T-cell (primary cell): ENCODE results near the gene LINC01488. TPM values are rescaled to one million over a fixed set of nuclear protein-coding genes. Genes with fewer than 3 reads are reported as not detected.

Experiments used
- ATAC-seq, 4 experiments: fragments of 200-7000 bp in 3 of 4; fragments of 150-1000 bp in 1 of 4; cut with Tn5 transposase; replicated peaks in 1 of 4; 1 replicate in 3 of 4; 2 replicates in 1 of 4; pipeline ENCODE4 v1.10.0; 2021; ENCODE audit warnings: moderate library complexity in 3 of 4, mild to moderate bottlenecking in 2 of 4, moderate number of reproducible peaks in 1 of 4
- CTCF ChIA-PET, 2 donors: fragments of 300-600 bp; sonication (Branson Sonifier 250); formaldehyde crosslinking; loops; one replicate each; lab custom pipeline; 2022; ENCODE audit warnings: antibody characterized with exemption in 2 of 2; lab: Charles Lee
- POLR2A ChIA-PET, 2 donors: fragments of 300-600 bp; sonication (Branson Sonifier 250); formaldehyde crosslinking; loops; one replicate each; lab custom pipeline; 2022; ENCODE audit warnings: antibody characterized with exemption in 2 of 2; lab: Charles Lee
- DNase-seq, 35 experiments: peaks; one replicate each; pipeline versions ENCODE4 v3.0.0 to v3.0.0-alpha.2; 2013 to 2023
- H3K27ac ChIP-seq: one replicate; pipeline ENCODE4 v1.5.1; 2013; ENCODE audit warnings: low read length
- H3K27me3 ChIP-seq, 2 experiments: replicated peaks in 1 of 2; 1 replicate in 1 of 2; 2 replicates in 1 of 2; pipeline versions ENCODE4 v1.6.1 to v1.7.0; 2013; ENCODE audit warnings: low read length in 1 of 2, mixed read lengths in 1 of 2; ENCODE audit not compliant: control insufficient read depth in 2 of 2, insufficient read depth in 2 of 2; ENCODE audit errors: extremely low read depth in 1 of 2
- H3K36me3 ChIP-seq, 2 donors: 1 replicate in 1 of 2; 2 replicates in 1 of 2; pipeline versions ENCODE4 v1.6.1 to v1.7.0; 2013; ENCODE audit warnings: low read length in 1 of 2; ENCODE audit not compliant: control insufficient read depth in 2 of 2, insufficient read depth in 1 of 2; ENCODE audit errors: extremely low read depth in 1 of 2
- H3K4me1 ChIP-seq, 2 experiments: 1 replicate in 1 of 2; 2 replicates in 1 of 2; pipeline versions ENCODE4 v1.6.1 to v1.7.0; 2013; ENCODE audit warnings: low read length in 2 of 2, mixed read lengths in 1 of 2; ENCODE audit not compliant: insufficient read depth in 2 of 2, control insufficient read depth in 1 of 2; ENCODE audit errors: extremely low read depth in 1 of 2
- H3K4me3 ChIP-seq, 2 donors: 1 replicate in 1 of 2; 2 replicates in 1 of 2; pipeline versions ENCODE4 v1.5.1 to v1.7.0; 2013; ENCODE audit warnings: mild to moderate bottlenecking in 2 of 2, low read length in 1 of 2, moderate library complexity in 1 of 2; ENCODE audit not compliant: control insufficient read depth in 1 of 2; ENCODE audit errors: extremely low read depth in 1 of 2
- H3K9me3 ChIP-seq: 2 replicates; pipeline ENCODE4 v1.7.0; 2013
- H3K27ac Mint-ChIP-seq, 2 donors: one replicate each; pipeline ENCODE4 v1.8.0; 2020 to 2021; ENCODE audit warnings: mild to moderate bottlenecking in 2 of 2, mixed read lengths in 2 of 2
- H3K27me3 Mint-ChIP-seq, 2 donors: one replicate each; pipeline ENCODE4 v1.8.0; 2021 to 2022; ENCODE audit warnings: mixed read lengths in 2 of 2
- H3K36me3 Mint-ChIP-seq: one replicate; pipeline ENCODE4 v1.8.0; 2021; ENCODE audit warnings: mixed read lengths
- H3K4me1 Mint-ChIP-seq, 3 donors: one replicate each; pipeline ENCODE4 v1.8.0; 2020 to 2022; ENCODE audit warnings: mixed read lengths in 3 of 3, mild to moderate bottlenecking in 1 of 3
- H3K4me3 Mint-ChIP-seq, 3 donors: one replicate each; pipeline ENCODE4 v1.8.0; 2020 to 2022; ENCODE audit warnings: mild to moderate bottlenecking in 3 of 3, mixed read lengths in 3 of 3, moderate library complexity in 3 of 3
- H3K9me3 Mint-ChIP-seq, 3 donors: one replicate each; pipeline ENCODE4 v1.8.0; 2020 to 2022; ENCODE audit warnings: mixed read lengths in 3 of 3
- WGBS: methylation state at CpG from one replicate; pipeline ENCODE4 v1.1.5; 2013; ENCODE audit warnings: missing lambda C conversion rate; ENCODE audit not compliant: insufficient coverage; 5-methylcytosine and 5-hydroxymethylcytosine counted together
- total RNA-seq, 35 experiments: library from RNA in 6 of 35; stranded (reverse) in 6 of 35; fragments of 120-200 nt in 1 of 35; gene quantifications; one replicate each; pipeline versions ENCODE4 v1.2.1 to v1.2.4 and lab custom pipeline; 2013 to 2026

LINC01488 gene
- total RNA-seq, 5 donors from 2014 or later (not counting 1 experiment from before 2014, with no cell fraction given) = not detected

DNA sequence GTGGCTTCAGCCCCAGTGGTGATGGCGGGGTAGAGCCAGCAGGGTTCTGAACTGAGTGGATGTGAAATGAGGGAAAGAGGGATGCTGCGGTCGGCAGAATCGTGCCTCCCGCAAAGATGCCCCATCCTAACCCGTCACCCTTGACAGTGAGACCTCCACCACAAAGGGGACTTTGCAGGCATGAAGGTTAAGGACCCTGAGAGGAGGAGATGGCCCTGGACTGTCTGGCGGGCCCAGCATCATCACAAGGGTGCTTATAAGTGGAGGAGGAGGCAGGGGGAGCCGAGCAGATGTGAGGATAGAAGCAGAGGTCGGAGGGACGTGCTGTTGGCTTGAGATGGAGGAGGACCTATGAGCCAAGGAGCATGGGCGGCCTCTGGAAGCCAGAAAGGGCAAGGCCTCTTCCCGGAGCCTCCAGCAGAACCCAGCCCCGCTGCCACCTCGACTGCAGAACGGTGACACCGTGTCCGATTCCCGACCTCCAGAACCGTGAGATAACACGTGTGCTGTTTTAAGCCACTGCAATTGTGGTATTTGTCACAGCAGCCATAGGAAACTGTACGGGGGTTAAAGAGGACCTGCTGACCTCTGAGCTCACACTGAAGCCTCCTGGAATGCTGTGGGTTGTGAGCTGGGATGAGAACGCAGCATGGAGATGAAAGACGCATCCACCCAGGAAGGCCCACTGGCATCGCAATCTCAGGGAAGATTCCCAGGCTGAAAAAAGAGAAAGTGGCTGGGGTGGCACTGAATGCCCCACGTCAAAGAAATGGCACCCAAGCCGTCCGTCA is 10.9 kb downstream of the LINC01488 start:
- H3K4me1 Mint-ChIP-seq = no peaks in the 10 kb centered on the region
- H3K9me3 Mint-ChIP-seq = no peaks in the 10 kb centered on the region
- Histone ChIP-seq H3K27ac (no peak overlapping the region), H3K27me3 (peaks cover 0 to 34% of the 10 kb centered on the region in 2 experiments), H3K36me3 (no peaks in the 10 kb centered on the region), H3K4me1 (no peaks in the 10 kb centered on the region), H3K9me3 (no peaks in the 10 kb centered on the region), H3K4me3 (no peak overlapping the region)
- DNase-seq (no peak), ATAC-seq (no peak)
- H3K4me3 Mint-ChIP-seq = no peak overlapping the region
- POLR2A ChIA-PET = no interaction called here
- H3K36me3 Mint-ChIP-seq = no peaks in the 10 kb centered on the region
- no peak overlapping the region for H3K27ac Mint-ChIP-seq
- peaks cover 10 to 22% of the 10 kb centered on the region in 2 donors for H3K27me3 Mint-ChIP-seq
- 85% methylated on average over 18 of the region's 27 CpGs for WGBS
- CTCF ChIA-PET = interaction anchor here in 1 of 2 donors (0.5 kb wide), 1 partner anchor 378 kb away, joined by 4 read pairs; no protein-coding TSS in a partner anchor

DNA sequence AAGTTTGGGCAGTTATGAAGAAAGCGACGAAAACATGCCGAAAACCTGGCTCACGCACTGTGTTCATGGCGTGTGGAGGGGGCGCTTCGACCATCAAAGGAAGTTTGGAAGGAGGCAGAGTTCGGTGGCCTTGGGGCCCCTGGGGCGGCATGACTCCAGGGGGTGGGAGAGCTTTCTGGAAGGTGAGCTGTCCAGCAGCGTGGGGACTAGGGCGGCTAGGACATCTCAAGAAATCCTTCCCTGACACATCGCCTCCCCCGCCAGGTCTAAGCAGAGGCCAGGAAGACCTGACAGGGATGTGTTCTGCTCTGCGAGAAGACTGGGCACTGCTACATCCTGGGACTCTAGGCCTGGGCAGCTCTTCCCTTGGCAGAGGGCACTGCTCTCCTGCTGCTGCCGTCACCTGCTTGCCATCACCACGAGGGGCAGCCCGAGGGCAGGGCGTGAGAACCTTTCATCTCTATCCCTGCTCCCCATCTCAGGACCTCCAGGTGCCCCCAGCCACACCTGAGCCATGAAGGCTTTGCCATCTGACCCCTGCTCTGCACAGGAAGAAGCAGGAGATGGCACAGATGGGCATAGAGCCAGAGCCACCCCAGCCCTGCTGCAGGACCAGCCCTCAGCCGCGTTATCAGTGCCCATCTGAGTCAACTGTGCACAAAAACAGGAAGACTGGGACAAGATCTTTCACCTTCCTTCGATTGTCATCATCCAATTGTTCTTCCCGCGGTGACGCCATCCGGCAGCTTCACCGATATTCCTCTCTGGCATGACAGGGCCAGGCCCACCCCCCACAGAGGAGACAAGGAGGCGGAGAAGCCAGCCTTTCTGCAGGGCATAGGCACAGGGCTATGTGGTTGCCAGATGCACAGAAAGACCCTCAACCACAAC is 12.7 kb downstream of the LINC01488 start:
- H3K4me3 ChIP-seq = no peak overlapping the region
- Mint-ChIP-seq H3K36me3 (no peaks in the 10 kb centered on the region), H3K4me1 (peaks cover 0 to 2% (median 0%) of the 10 kb centered on the region in 3 donors), H3K27me3 (peaks cover 10 to 22% of the 10 kb centered on the region in 2 donors), H3K27ac (no peak overlapping the region), H3K9me3 (no peaks in the 10 kb centered on the region), H3K4me3 (no peak overlapping the region)
- peaks cover 0 to 40% of the 10 kb centered on the region in 2 experiments for H3K27me3 ChIP-seq
- no peak overlapping the region for H3K27ac ChIP-seq
- no peaks in the 10 kb centered on the region for H3K36me3 ChIP-seq
- no peak for ATAC-seq
- POLR2A ChIA-PET = no interaction called here
- no peaks in the 10 kb centered on the region for H3K4me1 ChIP-seq
- CTCF ChIA-PET = no interaction called here
- no peak for DNase-seq
- H3K9me3 ChIP-seq = no peaks in the 10 kb centered on the region
- 84% methylated on average over 25 of the region's 27 CpGs for WGBS

DNA sequence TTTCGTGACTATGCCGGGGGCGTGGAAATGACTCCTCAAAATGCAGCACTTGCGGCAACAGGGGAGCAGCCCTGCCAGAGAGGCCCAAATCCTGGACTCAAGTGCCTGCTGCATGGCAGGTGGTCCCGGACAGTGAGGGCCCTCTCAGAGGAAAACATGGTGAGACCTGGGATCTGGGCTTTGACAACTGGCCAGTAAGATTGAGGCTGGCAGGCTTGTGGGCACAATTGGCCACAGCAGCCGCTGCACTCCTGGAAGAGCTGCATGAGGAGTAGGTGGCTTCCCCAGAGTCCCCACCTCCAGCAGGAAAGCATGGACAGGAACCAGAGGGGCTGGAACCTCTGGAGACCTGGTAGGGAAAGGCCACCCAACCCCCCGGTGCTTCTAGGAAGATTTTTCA is 13.4 kb downstream of the LINC01488 start:
- no peaks in the 10 kb centered on the region for H3K36me3 ChIP-seq
- POLR2A ChIA-PET = no interaction called here
- Mint-ChIP-seq H3K36me3 (no peaks in the 10 kb centered on the region), H3K4me1 (peaks cover 0 to 2% (median 0%) of the 10 kb centered on the region in 3 donors), H3K9me3 (no peaks in the 10 kb centered on the region), H3K27ac (no peak overlapping the region), H3K4me3 (no peak overlapping the region), H3K27me3 (peaks cover 10 to 22% of the 10 kb centered on the region in 2 donors)
- no peak overlapping the region for H3K27ac ChIP-seq
- WGBS = 66% methylated on average over 7 of the region's 7 CpGs
- no peak for ATAC-seq
- H3K4me3 ChIP-seq = no peak overlapping the region
- H3K27me3 ChIP-seq = peaks cover 0 to 44% of the 10 kb centered on the region in 2 experiments
- CTCF ChIA-PET = no interaction called here
- no peak for DNase-seq
- H3K4me1 ChIP-seq = no peaks in the 10 kb centered on the region
- no peaks in the 10 kb centered on the region for H3K9me3 ChIP-seq

DNA sequence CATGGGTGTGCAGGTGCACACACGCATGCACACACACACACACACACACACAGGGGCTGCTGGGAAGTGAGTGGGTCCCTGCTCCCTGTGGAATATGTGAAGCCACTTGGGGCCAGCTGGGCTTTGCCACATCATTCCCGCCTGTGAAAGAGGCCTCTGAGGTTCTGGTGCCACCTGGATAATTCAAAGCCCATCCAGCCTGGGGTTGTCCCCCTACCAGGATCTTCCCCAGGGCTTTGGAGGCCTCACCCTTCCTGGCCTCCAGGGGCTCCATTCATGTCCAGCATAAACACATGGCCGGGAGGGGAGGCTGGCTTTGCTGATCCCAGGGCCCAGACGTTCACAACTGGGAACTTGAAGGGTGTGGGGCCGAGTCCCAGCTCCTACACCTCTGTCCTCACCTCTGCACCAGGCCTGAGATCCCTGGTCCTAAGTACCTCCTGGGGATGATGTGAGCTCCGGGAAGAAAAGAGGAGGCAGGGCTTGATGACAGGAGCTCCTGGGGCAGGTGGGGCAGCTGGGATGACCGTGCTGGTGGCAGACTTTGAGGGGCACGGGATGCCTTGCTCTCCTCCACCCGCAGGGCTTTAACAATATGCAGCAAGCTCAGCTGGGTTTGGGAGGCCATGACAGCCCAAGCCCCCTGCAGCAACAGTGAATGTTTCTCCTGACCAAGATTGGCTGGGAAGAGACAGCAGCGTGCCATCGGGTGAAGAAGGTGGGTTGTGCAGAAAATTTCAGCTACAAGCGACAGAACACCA is 14.2 kb downstream of the LINC01488 start:
- ChIA-PET POLR2A (no interaction called here), CTCF (no interaction called here)
- Mint-ChIP-seq H3K9me3 (no peaks in the 10 kb centered on the region), H3K36me3 (no peaks in the 10 kb centered on the region), H3K27me3 (peaks cover 10 to 22% of the 10 kb centered on the region in 2 donors), H3K4me1 (peaks cover 0 to 2% (median 0%) of the 10 kb centered on the region in 3 donors), H3K27ac (no peak overlapping the region), H3K4me3 (no peak overlapping the region)
- Histone ChIP-seq H3K36me3 (no peaks in the 10 kb centered on the region), H3K27me3 (peaks cover 0 to 43% of the 10 kb centered on the region in 2 experiments), H3K4me1 (no peaks in the 10 kb centered on the region), H3K27ac (no peak overlapping the region), H3K9me3 (no peaks in the 10 kb centered on the region), H3K4me3 (no peak overlapping the region)
- ATAC-seq (no peak), DNase-seq (no peak)
- 79% methylated on average over 6 of the region's 12 CpGs for WGBS

DNA sequence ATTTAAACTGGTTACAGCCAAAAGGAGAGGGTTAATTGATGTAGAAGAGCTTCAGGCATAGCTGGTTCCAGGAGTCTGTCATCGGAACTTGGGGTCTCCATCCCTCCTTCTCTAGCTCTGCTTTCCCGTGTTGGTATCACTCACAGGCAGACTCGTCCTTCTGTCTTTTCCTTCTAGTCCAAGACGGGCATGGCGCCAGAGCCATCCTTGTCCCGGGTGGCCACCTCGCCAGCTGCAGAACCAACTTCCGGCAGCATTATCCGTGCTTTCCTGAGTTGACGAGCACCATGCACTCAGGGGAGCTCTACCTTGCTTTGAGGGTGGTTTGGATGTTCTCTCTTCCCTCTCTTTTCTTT is 14.7 kb downstream of the LINC01488 start:
- POLR2A ChIA-PET = no interaction called here
- Mint-ChIP-seq H3K27me3 (peaks cover 14 to 22% of the 10 kb centered on the region in 2 donors), H3K4me1 (peaks cover 0 to 2% (median 0%) of the 10 kb centered on the region in 3 donors), H3K36me3 (no peaks in the 10 kb centered on the region), H3K27ac (no peak overlapping the region), H3K9me3 (no peaks in the 10 kb centered on the region), H3K4me3 (no peak overlapping the region)
- Histone ChIP-seq H3K9me3 (no peaks in the 10 kb centered on the region), H3K4me1 (no peaks in the 10 kb centered on the region), H3K27ac (no peak overlapping the region), H3K27me3 (peaks cover 0 to 47% of the 10 kb centered on the region in 2 experiments), H3K36me3 (no peaks in the 10 kb centered on the region), H3K4me3 (no peak overlapping the region)
- CTCF ChIA-PET = no interaction called here
- WGBS = 85% methylated on average over 3 of the region's 10 CpGs
- no peak for ATAC-seq
- DNase-seq = no peak

DNA sequence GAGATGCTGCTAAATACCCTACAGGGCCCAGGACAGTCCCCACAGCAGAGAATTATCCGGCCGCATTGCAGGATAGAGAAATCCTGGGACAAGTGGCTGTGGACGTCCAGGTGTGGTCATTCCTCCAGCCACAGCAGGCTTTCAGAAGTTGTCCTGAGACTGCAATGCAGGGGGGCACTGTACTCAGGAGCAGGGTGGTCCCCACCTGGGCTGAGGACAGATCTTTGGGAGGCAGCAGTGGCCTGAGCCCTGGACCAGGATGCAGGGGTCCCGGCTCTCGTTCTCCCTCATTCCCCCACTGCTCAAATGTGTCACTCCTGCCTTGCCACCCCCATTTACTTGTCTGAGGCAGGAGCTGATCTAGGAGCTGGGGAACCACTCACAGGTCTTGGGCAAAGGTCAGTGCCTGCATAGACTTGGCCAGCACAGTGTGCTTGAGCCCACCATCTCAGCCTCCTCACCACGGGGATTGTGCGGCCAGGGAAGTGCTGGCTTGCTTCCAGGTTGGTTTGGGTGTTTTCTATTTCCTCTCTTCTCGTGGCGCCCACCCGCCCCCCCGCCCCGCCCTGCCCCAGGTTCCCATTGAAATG is 15.3 kb downstream of the LINC01488 start:
- no peak overlapping the region for H3K4me3 ChIP-seq
- H3K4me1 ChIP-seq = no peaks in the 10 kb centered on the region
- Mint-ChIP-seq H3K9me3 (no peaks in the 10 kb centered on the region), H3K4me3 (no peak overlapping the region), H3K4me1 (peaks cover 0 to 2% (median 0%) of the 10 kb centered on the region in 3 donors), H3K27ac (no peak overlapping the region), H3K36me3 (no peaks in the 10 kb centered on the region), H3K27me3 (peaks cover 12 to 19% of the 10 kb centered on the region in 2 donors)
- no peaks in the 10 kb centered on the region for H3K36me3 ChIP-seq
- DNase-seq = no peak
- POLR2A ChIA-PET = no interaction called here
- H3K27ac ChIP-seq = no peak overlapping the region
- CTCF ChIA-PET = no interaction called here
- peaks cover 0 to 47% of the 10 kb centered on the region in 2 experiments for H3K27me3 ChIP-seq
- no peak for ATAC-seq
- no peaks in the 10 kb centered on the region for H3K9me3 ChIP-seq
- WGBS = 70% methylated on average over 7 of the region's 12 CpGs
